GM18867 (cell line): Measurements from ENCODE around the gene ALG12.

ENCODE experiments used
- ATAC-seq: cut with Tn5 transposase; IDR thresholded peaks from one replicate; pipeline ENCODE4 v1.9.1; 2021; ENCODE audit warnings: mild to moderate bottlenecking, moderate library complexity; ENCODE audit not compliant: unreplicated experiment

The ALG12 gene

GRCh38 chr22:49894322-49895054, 23.8 kb downstream of the ALG12 start:
- ATAC-seq = no peak

- ATAC-seq = no peak
Measured at GRCh38 chr22:49893025-49893424, 25.2 kb downstream of the ALG12 start.

GRCh38 chr22:49892226-49892899, 25.9 kb downstream of the ALG12 start:
- no peak for ATAC-seq

GRCh38 chr22:49889071-49889470, 29.2 kb downstream of the ALG12 start:
- ATAC-seq = no peak

- no peak for ATAC-seq
Measured at GRCh38 chr22:49887702-49888101, 30.5 kb downstream of the ALG12 start.

- ATAC-seq = no peak
Measured at GRCh38 chr22:49887064-49887451, 31.2 kb downstream of the ALG12 start.

GRCh38 chr22:49886346-49887063, 31.7 kb downstream of the ALG12 start:
- ATAC-seq = no peak

GRCh38 chr22:49885881-49886280, 32.4 kb downstream of the ALG12 start:
- no peak for ATAC-seq

GRCh38 chr22:49885281-49885680, 33.0 kb downstream of the ALG12 start:
- ATAC-seq = no peak

- no peak for ATAC-seq
Measured at GRCh38 chr22:49884503-49885260, 33.6 kb downstream of the ALG12 start.

- ATAC-seq = no peak
Measured at GRCh38 chr22:49884075-49884474, 34.2 kb downstream of the ALG12 start.

- ATAC-seq = no peak
Measured at GRCh38 chr22:49883294-49883640, 35.0 kb downstream of the ALG12 start.

GRCh38 chr22:49882519-49883293, 35.5 kb downstream of the ALG12 start:
- ATAC-seq = no peak

GRCh38 chr22:49881856-49882255, 36.4 kb downstream of the ALG12 start:
- no peak for ATAC-seq

GRCh38 chr22:49880281-49880680, 38.0 kb downstream of the ALG12 start:
- no peak for ATAC-seq

GRCh38 chr22:49879871-49880270, 38.4 kb downstream of the ALG12 start:
- ATAC-seq = no peak

- ATAC-seq = no peak
Measured at GRCh38 chr22:49878206-49878605, 40.0 kb downstream of the ALG12 start.

GRCh38 chr22:49877642-49878041, 40.6 kb downstream of the ALG12 start:
- ATAC-seq = no peak

- ATAC-seq = no peak
Measured at GRCh38 chr22:49873228-49873940, 44.9 kb downstream of the ALG12 start.

- ATAC-seq = no peak
Measured at GRCh38 chr22:49872347-49872746, 45.9 kb downstream of the ALG12 start.
